NT2/D1 (cell line): ENCODE measurements around the gene SLC22A15.

ENCODE experiments used
- DNase-seq: peaks from one replicate; pipeline ENCODE4 v3.0.0-alpha.2; 2011; ENCODE audit warnings: low read depth, low spot score
- H3K27me3 ChIP-seq: 2 replicates; pipeline ENCODE4 v1.6.0; 2011; ENCODE audit warnings: mild to moderate bottlenecking; ENCODE audit not compliant: insufficient read length, insufficient read depth
- H3K36me3 ChIP-seq: 2 replicates; pipeline ENCODE4 v1.6.1; 2011; ENCODE audit warnings: mild to moderate bottlenecking, low read length, mixed read lengths; ENCODE audit not compliant: insufficient read depth, insufficient read length
- H3K4me1 ChIP-seq: 2 replicates; pipeline ENCODE4 v1.5.1; 2011; ENCODE audit not compliant: insufficient read depth, insufficient read length
- H3K4me3 ChIP-seq: 2 replicates; pipeline ENCODE4 v1.5.1; 2011; ENCODE audit warnings: low read depth; ENCODE audit not compliant: insufficient read length
- H3K9ac ChIP-seq: 2 replicates; pipeline ENCODE4 v1.6.0; 2011; ENCODE audit warnings: low read depth; ENCODE audit not compliant: insufficient read length
- H3K9me3 ChIP-seq: 2 replicates; pipeline ENCODE4 v1.5.1; 2011; ENCODE audit warnings: mild to moderate bottlenecking, low read length; ENCODE audit not compliant: insufficient read depth
- SUZ12 ChIP-seq: IDR thresholded peaks from 2 replicates; pipeline ENCODE4 v1.6.1; 2011; ENCODE audit not compliant: insufficient read length, insufficient read depth; ENCODE audit errors: extremely low read depth
- YY1 ChIP-seq: IDR thresholded peaks from 2 replicates; pipeline ENCODE4 v1.6.1; 2011; ENCODE audit not compliant: insufficient read length, insufficient read depth
- ZNF274 ChIP-seq: IDR thresholded peaks from 2 replicates; pipeline ENCODE4 v1.6.1; 2011; ENCODE audit warnings: mild to moderate bottlenecking, low read depth, low read length

Gene SLC22A15

GRCh38 chr1:115976062-115976920 lies at the start of gene SLC22A15:
Gene SLC22A15, plus strand, starts transcription at chr1:115976513. Its CDS starts 115 bp downstream, at chr1:115976628.
- no peaks in the 10 kb centered on the region for H3K4me1 ChIP-seq
- peak within 1 kb of the TSS; percentile 85 for H3K9ac ChIP-seq

GRCh38 chr1:115927971-115928370 lies 48.3 kb upstream of the SLC22A15 start:
- TF ChIP-seq YY1 (no peak), SUZ12 (no peak), ZNF274 (no peak)
- Histone ChIP-seq H3K9ac (no peak overlapping the region), H3K4me1 (no peaks in the 10 kb centered on the region), H3K27me3 (no peaks in the 10 kb centered on the region), H3K36me3 (no peaks in the 10 kb centered on the region), H3K4me3 (no peak overlapping the region), H3K9me3 (no peaks in the 10 kb centered on the region)
- no peak for DNase-seq

More at GRCh38 chr1:115976062-115976920, at the start of gene SLC22A15:
- peak; percentile 59 for DNase-seq
- no peaks in the 10 kb centered on the region for H3K36me3 ChIP-seq
- H3K27me3 ChIP-seq = peaks cover 21% of the 10 kb centered on the region
- TF ChIP-seq ZNF274 (no peak), YY1 (no peak), SUZ12 (no peak)
- H3K9me3 ChIP-seq = no peaks in the 10 kb centered on the region
- H3K4me3 ChIP-seq = peak within 1 kb of the TSS; percentile 42

- no peak for DNase-seq
- TF ChIP-seq ZNF274 = no peak
- H3K4me3 ChIP-seq = no peak overlapping the region
Measured at GRCh38 chr1:115929881-115930280, 46.4 kb upstream of the SLC22A15 start.

GRCh38 chr1:115933625-115934024 lies 42.7 kb upstream of the SLC22A15 start:
- TF ChIP-seq SUZ12 = no peak
- TF ChIP-seq YY1 = no peak
- no peak for TF ChIP-seq ZNF274

More at GRCh38 chr1:115929881-115930280, 46.4 kb upstream of the SLC22A15 start:
- Histone ChIP-seq H3K27me3 (no peaks in the 10 kb centered on the region), H3K9me3 (0 out of 2 replicates have a peak, but pooled peaks cover 2% of the 10 kb centered on the region), H3K9ac (no peak overlapping the region), H3K4me1 (no peaks in the 10 kb centered on the region), H3K36me3 (no peaks in the 10 kb centered on the region)

GRCh38 chr1:115939455-115939854 lies 36.9 kb upstream of the SLC22A15 start:
- no peak overlapping the region for H3K9ac ChIP-seq
- no peaks in the 10 kb centered on the region for H3K36me3 ChIP-seq

More at GRCh38 chr1:115933625-115934024, 42.7 kb upstream of the SLC22A15 start:
- no peak overlapping the region for H3K9ac ChIP-seq
- H3K4me1 ChIP-seq = no peaks in the 10 kb centered on the region
- no peaks in the 10 kb centered on the region for H3K36me3 ChIP-seq
- H3K9me3 ChIP-seq = 0 out of 2 replicates have a peak, but pooled peaks cover 3% of the 10 kb centered on the region
- no peak for DNase-seq
- no peaks in the 10 kb centered on the region for H3K27me3 ChIP-seq
- H3K4me3 ChIP-seq = no peak overlapping the region

GRCh38 chr1:115946116-115946515 lies 30.2 kb upstream of the SLC22A15 start:
- Histone ChIP-seq H3K4me3 (no peak overlapping the region), H3K27me3 (no peaks in the 10 kb centered on the region), H3K9ac (no peak overlapping the region), H3K4me1 (no peaks in the 10 kb centered on the region), H3K9me3 (no peaks in the 10 kb centered on the region), H3K36me3 (no peaks in the 10 kb centered on the region)
- DNase-seq = peak; percentile 48
- no peak for TF ChIP-seq YY1
- TF ChIP-seq ZNF274 = no peak
- TF ChIP-seq SUZ12 = no peak

More at GRCh38 chr1:115939455-115939854, 36.9 kb upstream of the SLC22A15 start:
- Histone ChIP-seq H3K9me3 (peaks cover 10% of the 10 kb centered on the region; the same call in 1 of the 2 replicates), H3K4me1 (no peaks in the 10 kb centered on the region), H3K27me3 (no peaks in the 10 kb centered on the region), H3K4me3 (no peak overlapping the region)
- DNase-seq = no peak
- TF ChIP-seq SUZ12 (no peak), ZNF274 (no peak), YY1 (no peak)

GRCh38 chr1:115949156-115949555 lies 27.2 kb upstream of the SLC22A15 start:
- Histone ChIP-seq H3K4me3 (no peak overlapping the region), H3K4me1 (no peaks in the 10 kb centered on the region), H3K36me3 (no peaks in the 10 kb centered on the region), H3K27me3 (no peaks in the 10 kb centered on the region), H3K9ac (no peak overlapping the region), H3K9me3 (no peaks in the 10 kb centered on the region)
- TF ChIP-seq ZNF274 = no peak
- DNase-seq = no peak

- Histone ChIP-seq H3K36me3 (no peaks in the 10 kb centered on the region), H3K4me1 (no peaks in the 10 kb centered on the region), H3K9ac (no peak overlapping the region), H3K9me3 (no peaks in the 10 kb centered on the region), H3K27me3 (no peaks in the 10 kb centered on the region), H3K4me3 (no peak overlapping the region)
- DNase-seq = no peak
- TF ChIP-seq YY1 = no peak
Measured at GRCh38 chr1:115951560-115951959, 24.8 kb upstream of the SLC22A15 start.
